ENCODE data around the gene IKZF4.

GRCh38 chr12:55974308-55974730 lies 46.5 kb upstream of the IKZF4 start:
- TF ChIP-seq POLR2A (IDR thresholded peaks at IDR 0.05; ENCODE audit: low read length): no peak
- TF ChIP-seq GATA1 (IDR thresholded peaks at IDR 0.05; ENCODE audit: low read depth, low read length): no peak
